GM23338 (cell line): Measurements from ENCODE around the gene FHIT. TPM values are rescaled to one million over a fixed set of nuclear protein-coding genes. Genes with fewer than 3 reads are reported as not detected.

ENCODE experiments used
- ATAC-seq: fragments of 200-7000 bp; cut with Tn5 transposase; 3 replicates; pipeline ENCODE4 v1.9.1; 2020
- DNase-seq: peaks from one replicate; pipeline ENCODE4 v3.0.0-alpha.2; 2015; ENCODE audit warnings: low spot score
- H2AFZ ChIP-seq: fragments of 200-600 bp; sonication (generic); 2 replicates; pipeline ENCODE4 v1.8.0; 2016; ENCODE audit warnings: antibody characterized with exemption, mild to moderate bottlenecking, moderate library complexity
- H3F3A ChIP-seq: fragments of 200-600 bp; sonication (generic); replicated peaks from 2 replicates; pipeline ENCODE4 v1.8.0; 2017; ENCODE audit warnings: antibody characterized with exemption, mixed run types, low read depth
- H3K27ac ChIP-seq: fragments of 200-600 bp; sonication (generic); 2 replicates; pipeline ENCODE4 v1.6.1; 2016; ENCODE audit warnings: low read depth
- H3K27me3 ChIP-seq: fragments of 200-600 bp; sonication (generic); 2 replicates; pipeline ENCODE4 v1.8.0; 2016; ENCODE audit warnings: mild to moderate bottlenecking, mixed run types, moderate library complexity; ENCODE audit not compliant: insufficient read depth
- H3K36me3 ChIP-seq: fragments of 200-600 bp; sonication (generic); 2 replicates; pipeline ENCODE4 v1.8.0; 2016; ENCODE audit warnings: mild to moderate bottlenecking; ENCODE audit not compliant: insufficient read depth
- H3K4me1 ChIP-seq: fragments of 200-600 bp; sonication (generic); 2 replicates; pipeline ENCODE4 v1.8.0; 2016; ENCODE audit warnings: mild to moderate bottlenecking, moderate library complexity; ENCODE audit not compliant: insufficient read depth
- H3K4me2 ChIP-seq: fragments of 200-600 bp; sonication (generic); 2 replicates; pipeline ENCODE4 v1.7.1; 2017; ENCODE audit warnings: mixed run types
- H3K4me3 ChIP-seq: fragments of 200-600 bp; sonication (generic); 2 replicates; pipeline ENCODE4 v1.6.1; 2016; ENCODE audit warnings: mixed run types
- H3K79me2 ChIP-seq: fragments of 200-600 bp; sonication (generic); replicated peaks from 2 replicates; pipeline ENCODE4 v1.8.0; 2017; ENCODE audit warnings: mild to moderate bottlenecking; ENCODE audit not compliant: insufficient read depth
- H3K9me2 ChIP-seq: fragments of 200-600 bp; sonication (generic); 2 replicates; pipeline ENCODE4 v1.8.0; 2017; ENCODE audit not compliant: insufficient read depth
- H4K20me1 ChIP-seq: fragments of 200-600 bp; sonication (generic); replicated peaks from 2 replicates; pipeline ENCODE4 v1.8.0; 2017; ENCODE audit warnings: mild to moderate bottlenecking; ENCODE audit not compliant: insufficient read depth
- H3K27ac Mint-ChIP-seq: 2 replicates; pipeline ENCODE4 v1.8.0; 2020; ENCODE audit warnings: inconsistent platforms, mild to moderate bottlenecking, moderate library complexity, mixed read lengths
- H3K27me3 Mint-ChIP-seq: 3 replicates; pipeline ENCODE4 v1.8.0; 2022; ENCODE audit warnings: low read depth, mild to moderate bottlenecking, moderate library complexity, mixed read lengths, inconsistent platforms; ENCODE audit not compliant: insufficient read depth, poor library complexity
- H3K36me3 Mint-ChIP-seq: 3 replicates; pipeline ENCODE4 v1.8.0; 2021; ENCODE audit warnings: low read depth, mild to moderate bottlenecking, inconsistent platforms, moderate library complexity, mixed read lengths
- H3K4me1 Mint-ChIP-seq: 3 replicates; pipeline ENCODE4 v1.8.0; 2020; ENCODE audit warnings: mild to moderate bottlenecking, inconsistent platforms, mixed read lengths
- H3K4me3 Mint-ChIP-seq: 3 replicates; pipeline ENCODE4 v1.8.0; 2021; ENCODE audit warnings: moderate library complexity, mild to moderate bottlenecking, inconsistent platforms, mixed read lengths
- H3K9me3 Mint-ChIP-seq: 3 replicates; pipeline ENCODE4 v1.8.0; 2020; ENCODE audit warnings: moderate library complexity, mild to moderate bottlenecking, inconsistent platforms, mixed read lengths
- CREB1 ChIP-seq: fragments of 250-450 bp; sonication (Bioruptor Pico); IDR thresholded peaks from 2 replicates; pipeline ENCODE4 v1.5.0; 2020; ENCODE audit warnings: low read depth, mild to moderate bottlenecking, moderate library complexity
- ETS1 ChIP-seq: IDR thresholded peaks from 2 replicates; pipeline ENCODE4 v1.6.1; 2016; ENCODE audit warnings: antibody characterized with exemption
- EZH2 ChIP-seq: fragments of 200-600 bp; sonication (generic); IDR thresholded peaks from one replicate; pipeline ENCODE4 v1.8.0; 2017; ENCODE audit warnings: antibody characterized with exemption, mild to moderate bottlenecking, low read depth; ENCODE audit not compliant: unreplicated experiment
- EZH2phosphoT487 ChIP-seq: fragments of 200-600 bp; sonication (generic); IDR thresholded peaks from one replicate; pipeline ENCODE4 v1.8.1; 2018; ENCODE audit warnings: antibody characterized with exemption; ENCODE audit not compliant: unreplicated experiment
- JUNB ChIP-seq: IDR thresholded peaks from one replicate; pipeline ENCODE4 v1.6.1; 2016; ENCODE audit warnings: antibody characterized with exemption; ENCODE audit not compliant: unreplicated experiment
- NANOG ChIP-seq: IDR thresholded peaks from 2 replicates; pipeline ENCODE4 v1.6.1; 2016; ENCODE audit warnings: antibody characterized with exemption, borderline replicate concordance
- POLR2AphosphoS5 ChIP-seq: IDR thresholded peaks from 2 replicates; pipeline ENCODE4 v1.6.1; 2016; ENCODE audit warnings: antibody characterized with exemption, low read depth
- REST ChIP-seq: IDR thresholded peaks from one replicate; pipeline ENCODE4 v1.6.1; 2018; ENCODE audit warnings: antibody characterized with exemption; ENCODE audit not compliant: unreplicated experiment
- STAT1 ChIP-seq: IDR thresholded peaks from one replicate; pipeline ENCODE4 v1.6.1; 2016; ENCODE audit warnings: antibody characterized with exemption; ENCODE audit not compliant: unreplicated experiment
- ZNF114 ChIP-seq: fragments of 250-450 bp; sonication (Bioruptor Pico); IDR thresholded peaks from 2 replicates; pipeline ENCODE4 v1.5.0; 2020; ENCODE audit warnings: mild to moderate bottlenecking, moderate library complexity
- ZNF331 ChIP-seq: fragments of 250-450 bp; sonication (Bioruptor Pico); IDR thresholded peaks from 2 replicates; pipeline ENCODE4 v1.5.0; 2020; ENCODE audit warnings: low read depth, mild to moderate bottlenecking, moderate library complexity
- polyA plus RNA-seq: library from polyadenylated mRNA; unstranded; fragments of >200 nt; fragmentation: Nextera tagmentation; extraction: Ambion mirVana; gene quantifications from 2 replicates; pipeline ENCODE4 v1.2.1, GENCODE V29; 2016
- total RNA-seq: library from RNA; depleted of rRNA; stranded (reverse); fragments of >200 nt; shearing (Covaris generic); gene quantifications from 2 replicates; pipeline ENCODE4 v1.2.3, GENCODE V29; 2014

FHIT gene
- total and polyA plus RNA-seq, 2 experiments from 2014 or later = 3.0 to 8.3 TPM

GRCh38 chr3:60775985-60776384, 475.3 kb downstream of the FHIT start (continued):
- no peak for TF ChIP-seq REST
- no peak for TF ChIP-seq ZNF331
- TF ChIP-seq POLR2AphosphoS5 = no peak
- TF ChIP-seq EZH2phosphoT487 = no peak
- TF ChIP-seq NANOG = no peak
- no peak for TF ChIP-seq ETS1
- no peak for TF ChIP-seq EZH2

GRCh38 chr3:60774617-60775016, 476.6 kb downstream of the FHIT start:
- H3K27ac Mint-ChIP-seq = no peak overlapping the region
- Histone ChIP-seq H3F3A (no peaks in the 10 kb centered on the region), H3K36me3 (peaks cover 15% of the 10 kb centered on the region), H3K4me3 (no peak overlapping the region), H2AFZ (no peak overlapping the region), H3K27me3 (no peaks in the 10 kb centered on the region), H3K9me2 (peaks cover 11% of the 10 kb centered on the region; the same call in 1 of the 2 replicates), H4K20me1 (no peaks in the 10 kb centered on the region), H3K4me1 (peaks cover 37% of the 10 kb centered on the region), H3K4me2 (no peak overlapping the region), H3K27ac (no peak overlapping the region), H3K79me2 (no peaks in the 10 kb centered on the region)
- peaks cover 60% of the 10 kb centered on the region for H3K36me3 Mint-ChIP-seq
- TF ChIP-seq POLR2AphosphoS5 (no peak), EZH2 (no peak), ZNF114 (CRISPR knock-in tag) (no peak), STAT1 (no peak), CREB1 (CRISPR knock-in tag) (no peak), NANOG (no peak), EZH2phosphoT487 (no peak), ETS1 (no peak), JUNB (no peak)
- peaks cover 39% of the 10 kb centered on the region for H3K4me1 Mint-ChIP-seq
- H3K4me3 Mint-ChIP-seq = no peak overlapping the region
- DNase-seq (no peak), ATAC-seq (no peak)
- H3K9me3 Mint-ChIP-seq = peaks cover 50% of the 10 kb centered on the region
- peaks cover 3% of the 10 kb centered on the region for H3K27me3 Mint-ChIP-seq
